ENCODE results near the gene MEN1.

MEN1 gene

DNA sequence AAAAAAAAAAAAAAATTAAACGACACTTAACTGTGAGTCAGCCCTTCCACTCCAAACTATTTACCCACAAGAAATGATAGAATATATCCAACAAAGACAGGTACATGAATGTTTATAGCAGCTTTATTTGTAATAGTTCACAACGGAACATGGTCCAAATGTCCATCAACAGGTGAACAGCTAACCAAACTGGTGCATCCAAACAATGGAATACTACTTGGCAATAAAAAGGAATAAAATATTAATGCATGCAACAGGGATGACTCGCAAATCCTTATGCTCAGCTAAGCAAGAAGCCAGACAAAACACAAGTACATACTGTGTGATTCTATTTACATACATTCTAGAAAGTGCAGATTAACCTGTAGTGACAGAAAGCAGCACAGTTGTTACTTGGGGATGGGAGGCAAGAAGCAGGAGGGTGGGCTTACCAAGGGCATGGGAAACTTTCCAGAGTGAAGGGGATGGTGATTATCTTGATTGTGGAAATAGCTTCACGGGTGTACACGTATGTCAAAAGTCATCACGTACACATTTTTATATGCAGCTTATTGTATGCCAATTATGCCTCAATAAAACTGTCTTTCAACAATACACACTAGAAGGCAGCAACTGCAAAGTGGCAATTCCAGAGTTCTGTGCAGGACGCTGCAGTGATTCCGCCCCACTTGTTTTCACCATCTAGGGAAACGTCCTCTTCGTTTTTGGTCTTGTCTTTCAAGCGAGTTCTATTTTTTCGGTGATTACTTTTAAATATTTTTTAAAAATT lies 25.4 kb downstream of the MEN1 start:
- TF ChIP-seq CTCF (IDR thresholded peaks at IDR 0.05; ENCODE audit: insufficient read depth, missing control alignments), result no peak
- FAIRE-seq (no peak), DNase-seq (ENCODE audit: insufficient read length, low spot score) (no peak)

GRCh38 chr11:64778473-64779298 lies 31.7 kb downstream of the MEN1 start, which contains the start of gene SF1:
SF1 (minus strand) TSS chr11:64778542; CDS start chr11:64778392, 150 bp downstream.
- FAIRE-seq (peak; percentile 46), DNase-seq (ENCODE audit: insufficient read length, low spot score) (peak; percentile 60)
- TF ChIP-seq CTCF (IDR thresholded peaks at IDR 0.05; ENCODE audit: insufficient read depth, missing control alignments), result no peak

DNA sequence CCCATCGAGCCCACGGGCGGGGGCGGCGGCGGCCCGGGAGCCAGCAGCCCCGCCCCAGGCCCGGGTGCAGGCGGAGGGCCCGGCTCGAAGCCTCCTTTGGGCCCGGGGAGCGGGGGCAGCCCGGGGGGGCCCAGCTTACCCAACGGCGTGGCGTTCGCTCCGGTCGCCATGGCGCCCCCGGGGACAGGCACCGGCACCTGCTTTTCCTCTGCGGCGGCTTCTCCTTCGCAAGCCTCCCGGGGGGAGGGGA lies 32.2 kb downstream of the MEN1 start:
- DNase-seq (ENCODE audit: insufficient read length, low spot score) (no peak), FAIRE-seq (no peak)
- no peak for TF ChIP-seq CTCF (IDR thresholded peaks at IDR 0.05; ENCODE audit: insufficient read depth, missing control alignments)

DNA sequence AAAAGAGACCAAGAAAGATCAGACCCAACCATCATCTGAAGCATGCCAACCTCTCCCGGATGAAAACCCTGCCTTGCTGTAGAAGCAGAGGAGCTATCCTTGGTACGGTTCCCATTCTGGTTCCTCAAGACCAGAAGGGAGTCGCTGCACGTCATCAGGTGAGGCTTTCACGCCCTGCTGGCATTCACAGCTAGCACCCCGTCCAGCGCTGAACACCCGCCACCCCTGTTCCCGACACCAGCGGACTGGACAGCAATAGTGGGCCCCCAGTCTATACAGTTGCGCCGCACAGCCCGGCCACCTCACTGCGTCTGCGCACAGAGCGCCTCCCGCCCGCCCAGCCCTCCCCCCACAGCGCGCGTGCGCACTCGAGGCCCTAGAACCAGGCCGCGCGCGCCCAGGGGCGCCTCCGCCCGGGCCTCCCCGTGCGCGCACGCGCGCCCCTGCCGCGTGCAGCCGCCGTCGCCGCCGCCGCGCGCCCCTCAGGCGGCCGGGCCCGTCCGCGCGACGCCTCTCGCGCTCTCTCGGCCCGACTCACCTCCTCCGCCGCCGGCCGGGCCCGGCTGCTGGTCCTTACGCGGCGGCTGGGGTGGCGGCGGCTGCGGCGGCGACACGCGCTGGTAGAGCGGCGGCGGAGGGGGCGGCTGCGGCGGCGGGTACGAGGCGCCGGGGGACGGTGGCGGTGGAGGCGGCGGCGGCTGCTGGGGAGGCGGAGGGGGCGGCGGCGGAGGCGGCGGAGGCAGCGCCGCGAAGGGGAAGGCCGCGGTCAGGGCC lies 32.7 kb downstream of the MEN1 start:
- FAIRE-seq (no peak), DNase-seq (ENCODE audit: insufficient read length, low spot score) (peak; percentile 74)
- TF ChIP-seq CTCF (IDR thresholded peaks at IDR 0.05; ENCODE audit: insufficient read depth, missing control alignments), result no peak

GRCh38 chr11:64776875-64777274 lies 33.5 kb downstream of the MEN1 start:
- DNase-seq (ENCODE audit: insufficient read length, low spot score), result no peak
- no peak for FAIRE-seq
- TF ChIP-seq CTCF (IDR thresholded peaks at IDR 0.05; ENCODE audit: insufficient read depth, missing control alignments), result no peak

DNA sequence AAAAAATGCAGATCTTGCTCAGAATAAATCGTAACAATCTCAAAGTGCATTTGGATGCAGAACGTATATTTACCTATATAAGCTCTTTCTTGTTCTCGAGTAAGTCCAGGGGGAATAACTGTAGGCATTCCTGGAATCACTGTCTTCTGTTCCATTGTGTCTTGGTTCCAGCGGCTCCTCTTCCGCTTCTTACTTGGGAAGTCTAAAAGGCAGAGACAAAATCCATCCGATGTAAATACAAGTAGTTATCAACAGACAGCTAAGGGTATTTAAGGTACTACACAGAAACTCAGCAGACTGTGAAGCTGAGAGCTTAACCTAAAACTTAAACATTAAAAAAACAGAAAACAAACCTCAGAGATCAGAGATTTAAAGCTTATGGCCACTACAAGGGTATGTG lies 33.9 kb downstream of the MEN1 start:
- TF ChIP-seq CTCF (IDR thresholded peaks at IDR 0.05; ENCODE audit: insufficient read depth, missing control alignments), result no peak
- FAIRE-seq (no peak), DNase-seq (ENCODE audit: insufficient read length, low spot score) (no peak)
